Measurements from ENCODE around the gene HAUS3. TPM values are rescaled to one million over a fixed set of nuclear protein-coding genes. Genes with fewer than 3 reads are reported as not detected.

Gene HAUS3, protein sequence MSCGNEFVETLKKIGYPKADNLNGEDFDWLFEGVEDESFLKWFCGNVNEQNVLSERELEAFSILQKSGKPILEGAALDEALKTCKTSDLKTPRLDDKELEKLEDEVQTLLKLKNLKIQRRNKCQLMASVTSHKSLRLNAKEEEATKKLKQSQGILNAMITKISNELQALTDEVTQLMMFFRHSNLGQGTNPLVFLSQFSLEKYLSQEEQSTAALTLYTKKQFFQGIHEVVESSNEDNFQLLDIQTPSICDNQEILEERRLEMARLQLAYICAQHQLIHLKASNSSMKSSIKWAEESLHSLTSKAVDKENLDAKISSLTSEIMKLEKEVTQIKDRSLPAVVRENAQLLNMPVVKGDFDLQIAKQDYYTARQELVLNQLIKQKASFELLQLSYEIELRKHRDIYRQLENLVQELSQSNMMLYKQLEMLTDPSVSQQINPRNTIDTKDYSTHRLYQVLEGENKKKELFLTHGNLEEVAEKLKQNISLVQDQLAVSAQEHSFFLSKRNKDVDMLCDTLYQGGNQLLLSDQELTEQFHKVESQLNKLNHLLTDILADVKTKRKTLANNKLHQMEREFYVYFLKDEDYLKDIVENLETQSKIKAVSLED
- total RNA-seq = 10.6 and 15.7 TPM in 2 replicates

DNA sequence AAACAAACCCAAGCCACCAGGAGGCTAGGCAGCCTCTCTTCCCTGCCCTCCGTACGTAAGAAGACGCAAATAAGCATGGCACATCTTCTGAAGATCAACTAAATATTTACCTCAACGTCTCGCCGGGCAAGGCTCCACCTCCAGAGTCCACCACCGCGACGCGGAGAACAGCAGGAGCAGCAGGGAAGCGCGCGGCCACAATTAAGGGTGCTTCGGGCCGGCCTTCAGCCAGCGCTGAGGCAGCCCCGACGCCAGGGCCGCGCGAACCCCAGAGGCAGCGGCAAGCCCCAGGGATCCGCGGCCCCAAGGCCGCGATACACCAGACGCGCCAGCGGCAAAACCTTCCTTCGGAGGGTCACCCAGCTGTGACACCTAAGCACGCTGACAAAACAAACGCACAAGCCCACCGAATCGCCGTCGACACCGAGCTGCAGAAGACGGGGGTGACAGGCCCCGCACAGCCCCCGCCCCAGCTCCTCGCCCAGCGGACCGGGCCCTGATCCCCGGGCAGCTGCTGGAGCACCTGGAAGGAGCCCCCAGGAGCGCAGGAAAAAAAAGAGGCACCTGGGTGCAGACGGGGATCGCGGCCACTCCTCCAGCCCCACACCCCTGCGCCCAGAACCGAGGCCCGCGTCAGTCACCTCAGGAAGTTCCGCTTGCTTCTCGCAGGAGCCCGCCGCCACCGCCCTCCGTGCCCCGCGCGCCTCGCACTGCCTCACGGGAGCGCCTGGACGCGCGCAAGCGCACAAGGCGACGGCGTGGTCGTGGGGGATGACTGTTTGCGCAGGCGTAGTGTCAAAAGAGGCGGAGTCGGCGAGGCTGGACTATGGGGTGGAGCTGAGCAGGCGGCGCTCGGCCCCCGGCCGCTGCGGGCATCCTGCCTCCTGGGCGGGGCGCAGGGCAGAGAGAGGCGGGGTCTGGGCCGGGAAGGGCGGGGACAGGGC lies at the start of gene HAUS3, which contains the start of gene POLN:
TSS of gene HAUS3 (minus strand) at position 712 of the 944 bp plus-strand sequence. CDS start 1,175 bp downstream, outside the sequence.
TSS of gene POLN (minus strand) at position 712 of the 944 bp plus-strand sequence. CDS start 12,890 bp downstream, outside the sequence.

DNA sequence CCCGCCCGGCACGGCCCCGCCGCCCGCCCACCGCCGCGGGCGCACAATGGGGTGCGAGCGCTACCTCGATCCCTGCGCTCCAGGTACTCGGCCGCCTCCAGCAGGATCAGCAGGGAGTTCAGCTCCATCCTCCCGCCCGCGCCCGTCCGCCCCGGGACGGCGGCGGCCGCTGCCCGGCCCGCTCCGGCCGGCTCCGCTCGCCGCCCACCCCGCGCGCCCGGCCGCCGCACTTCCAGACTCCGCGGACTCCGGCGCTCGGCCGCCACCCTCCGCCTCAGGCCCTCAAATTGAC lies 19.9 kb upstream of the HAUS3 start, which contains the start of gene MXD4:
TSS of gene MXD4 (minus strand) at position 257 of the 292 bp plus-strand sequence. CDS start at position 128, 129 bp downstream.

Small RNA genes lying within 50 kb of the gene (small RNA-seq; reads per million reads assigned to genes)
- gene COX6B1P5 = not detected

Other genes starting within 250 kb of the HAUS3 start
- 13.3 and 15.2 TPM in 2 replicates for gene NELFA, start 233.1 kb downstream of the HAUS3 start, total RNA-seq
- gene NAT8L, start 182.8 kb downstream of the HAUS3 start, total RNA-seq = 0.11 and 0.13 TPM in 2 replicates
- gene POLN, start within 50 bp of the HAUS3 start, total RNA-seq = 3.1 and 3.9 TPM in 2 replicates
- gene MXD4, start 20.0 kb upstream of the HAUS3 start, total RNA-seq = 49.4 and 50.0 TPM in 2 replicates
- gene ZFYVE28, start 176.5 kb upstream of the HAUS3 start, total RNA-seq = 7.6 and 11.5 TPM in 2 replicates
- gene CFAP99, start 176.8 kb upstream of the HAUS3 start, total RNA-seq = under 0.01 TPM in 1 of 2 replicates, not detected in the other
- gene RNF4, start 227.0 kb upstream of the HAUS3 start, total RNA-seq = 59.2 and 61.3 TPM in 2 replicates

Measured in articular chondrocyte of knee joint (primary cell).